Islet precursor cell (in vitro differentiated cells): ENCODE results near the gene TAX1BP3.

Source experiments
- DNase-seq: peaks from one replicate; pipeline ENCODE4 v3.0.0-alpha.2; 2018

The TAX1BP3 gene

DNA sequence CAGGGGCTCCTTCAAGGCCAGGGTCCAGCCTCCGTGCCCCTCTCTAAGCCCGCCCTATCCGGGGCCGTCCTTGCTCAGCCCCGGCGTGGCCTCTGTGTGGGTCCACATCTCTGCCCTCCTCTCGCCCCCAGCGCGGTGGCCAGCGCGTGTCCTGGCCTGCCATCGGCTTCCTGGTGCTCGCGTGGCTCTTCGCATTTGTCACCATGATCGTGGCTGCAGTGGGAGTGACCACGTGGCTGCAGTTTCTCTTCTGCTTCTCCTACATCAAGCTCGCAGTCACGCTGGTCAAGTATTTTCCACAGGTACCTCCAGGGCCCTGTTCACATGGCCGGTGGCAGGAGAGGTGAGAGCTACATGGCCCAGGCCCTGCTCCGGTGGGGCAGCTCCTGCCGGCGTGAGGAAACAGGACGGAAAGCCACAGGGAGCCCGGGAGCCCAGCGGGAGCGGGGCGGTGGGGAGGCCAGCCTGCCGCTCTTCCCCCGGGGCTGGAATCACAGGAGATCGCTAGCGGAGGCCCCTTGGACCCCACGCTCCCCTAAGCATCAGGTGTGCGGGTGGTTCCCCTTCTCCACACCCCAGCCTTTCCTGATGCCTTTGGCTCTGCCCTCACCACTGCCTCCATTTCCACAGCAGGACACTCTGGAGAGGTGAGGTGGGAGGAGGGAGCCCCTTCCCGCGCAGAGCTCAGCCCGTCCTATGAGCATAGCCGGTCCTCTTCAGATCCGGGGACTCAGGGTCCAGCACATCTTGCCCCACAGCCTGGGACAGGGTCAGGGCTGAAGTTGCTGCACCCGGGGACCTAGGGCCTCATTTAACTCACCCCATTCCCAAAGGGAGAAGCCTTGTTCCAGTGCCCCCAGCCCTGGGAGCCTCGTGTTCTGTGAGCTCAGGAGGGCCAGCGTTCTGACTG is 10.2 kb downstream of the TAX1BP3 start:
- DNase-seq = peak; percentile 60

DNA sequence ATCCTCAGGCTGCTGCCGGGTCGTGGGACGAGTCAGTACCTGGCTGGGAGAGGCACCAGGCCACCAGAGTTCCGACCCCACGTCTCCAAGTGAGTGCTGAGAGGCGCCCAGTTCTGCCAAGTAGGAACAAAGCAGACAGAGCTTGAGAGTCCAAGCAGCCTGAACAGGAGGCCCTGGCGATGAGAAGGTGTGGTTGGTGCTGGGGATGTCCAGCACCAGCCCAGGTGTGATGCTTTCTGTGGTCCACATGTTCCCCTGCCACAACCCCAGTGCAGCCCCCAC is 10.8 kb downstream of the TAX1BP3 start:
- DNase-seq = peak; percentile 62

GRCh38 chr17:3656755-3657587 is 11.4 kb downstream of the TAX1BP3 start:
- DNase-seq = peak; percentile 56

GRCh38 chr17:3656353-3656752 is 12.0 kb downstream of the TAX1BP3 start:
- DNase-seq = no peak

DNA sequence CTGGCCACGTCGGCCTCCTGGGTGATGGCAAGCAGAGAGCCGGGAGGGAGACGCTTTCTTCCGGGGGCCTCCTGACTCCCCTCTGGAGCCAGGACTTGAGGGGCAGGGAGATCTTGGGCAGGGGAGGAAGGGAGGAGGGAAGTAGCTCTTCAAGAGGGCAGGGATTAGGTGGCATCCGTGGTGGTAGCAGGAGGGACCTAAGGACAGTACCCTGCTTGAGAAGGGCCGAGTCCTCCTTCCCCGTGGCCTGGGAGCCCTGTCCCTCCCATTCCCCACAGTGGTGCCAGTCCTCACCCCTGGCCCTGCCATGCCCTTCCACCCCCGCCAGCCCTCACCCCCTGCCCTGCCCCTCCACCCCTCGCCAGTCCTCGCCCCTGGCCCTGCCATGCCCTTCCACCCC is 12.6 kb downstream of the TAX1BP3 start:
- DNase-seq = no peak

DNA sequence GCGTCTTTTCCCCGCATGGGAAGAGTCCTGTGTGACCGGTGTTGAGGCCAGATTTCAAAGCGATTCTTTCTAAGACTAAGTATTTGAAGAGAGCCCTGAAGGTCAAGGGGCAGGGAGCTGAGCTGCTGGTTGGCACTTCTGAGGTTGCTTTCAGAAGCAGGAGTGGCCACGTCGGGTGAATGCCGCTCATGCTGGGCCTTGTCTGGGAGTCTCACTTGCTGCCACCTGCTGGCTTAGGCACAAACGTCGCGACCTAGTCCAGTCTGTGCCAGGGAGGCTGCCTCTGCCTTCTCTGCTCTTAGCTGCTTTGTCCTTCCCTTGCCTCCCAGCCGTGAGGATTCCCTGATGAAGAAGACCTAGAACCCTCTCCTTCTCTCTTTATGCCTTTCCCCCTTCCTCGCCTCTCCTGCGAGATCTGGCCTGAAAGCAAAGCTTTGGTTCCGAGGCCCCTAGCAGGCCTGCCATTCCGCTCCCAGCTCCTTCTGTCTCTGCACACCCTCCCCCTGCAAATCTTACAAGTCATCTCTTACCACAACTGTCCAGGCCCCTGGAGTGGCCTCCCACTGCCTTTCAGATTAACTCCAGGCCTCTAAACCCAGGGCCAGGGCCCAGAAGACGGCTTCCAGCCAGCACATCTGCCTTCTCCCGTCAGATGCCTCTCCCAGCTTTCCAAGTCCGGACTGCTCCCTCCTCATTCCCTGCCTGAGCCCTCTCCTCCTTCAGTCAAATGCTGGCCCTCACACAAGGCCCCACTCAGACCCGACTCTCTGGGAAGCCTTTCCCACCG is 20.4 kb downstream of the TAX1BP3 start:
- DNase-seq = peak; percentile 92

GRCh38 chr17:3647251-3647650 is 21.1 kb downstream of the TAX1BP3 start:
- DNase-seq = no peak

DNA sequence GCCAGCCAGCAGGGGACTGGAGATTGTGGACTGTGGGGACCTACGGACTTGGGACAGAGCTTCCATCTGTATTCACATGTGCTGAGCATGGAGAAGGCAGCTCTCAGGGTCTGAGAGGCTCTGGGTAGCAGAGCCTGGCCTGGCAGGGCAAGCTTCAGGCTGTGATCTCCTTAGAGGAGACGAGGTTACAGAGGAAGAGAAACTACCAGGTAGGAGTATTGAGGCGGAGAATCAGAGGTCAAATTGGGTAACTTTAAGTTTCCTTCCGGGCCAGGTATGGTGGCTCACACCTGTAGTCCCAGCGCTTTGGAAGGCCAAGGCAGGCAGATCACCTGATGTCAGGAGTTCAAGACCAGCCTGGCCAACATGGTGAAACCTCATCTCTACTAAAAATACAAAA is 23.1 kb downstream of the TAX1BP3 start:
- no peak for DNase-seq

GRCh38 chr17:3643889-3644349 is 24.5 kb downstream of the TAX1BP3 start:
- no peak for DNase-seq

GRCh38 chr17:3641717-3642486 is 26.5 kb downstream of the TAX1BP3 start:
- DNase-seq = no peak

- no peak for DNase-seq
These were observed 27.4 kb downstream of the TAX1BP3 start for GRCh38 chr17:3641014-3641413.

DNA sequence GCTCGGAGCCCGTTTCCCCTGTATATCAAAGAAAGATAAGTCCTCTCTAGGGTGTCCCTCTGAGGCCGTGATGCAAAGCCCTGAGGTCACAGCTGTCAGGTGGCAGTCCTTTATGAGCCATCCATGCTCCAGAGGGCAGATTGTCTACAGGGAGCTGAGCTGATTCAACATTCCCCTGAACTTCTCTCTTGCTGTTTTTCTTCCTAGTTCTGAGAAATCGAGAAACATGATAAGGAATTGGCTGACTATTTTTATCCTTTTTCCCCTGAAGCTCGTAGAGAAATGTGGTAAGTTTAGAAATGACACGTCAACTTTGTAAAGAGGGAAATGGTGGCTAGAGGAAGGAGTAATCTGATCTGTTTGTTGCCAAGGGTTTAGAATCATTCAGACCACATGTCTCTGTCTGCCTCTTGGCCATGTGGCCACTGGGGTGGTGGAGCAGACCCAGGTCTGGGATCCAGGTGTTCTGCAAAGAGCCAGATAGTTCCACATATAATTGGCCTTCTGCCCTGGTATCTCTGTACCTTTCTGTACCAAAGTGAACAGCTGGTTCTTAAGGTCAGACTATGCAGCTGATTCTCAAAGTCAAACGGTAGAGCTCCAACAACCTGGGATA is 28.3 kb downstream of the TAX1BP3 start:
- no peak for DNase-seq

DNA sequence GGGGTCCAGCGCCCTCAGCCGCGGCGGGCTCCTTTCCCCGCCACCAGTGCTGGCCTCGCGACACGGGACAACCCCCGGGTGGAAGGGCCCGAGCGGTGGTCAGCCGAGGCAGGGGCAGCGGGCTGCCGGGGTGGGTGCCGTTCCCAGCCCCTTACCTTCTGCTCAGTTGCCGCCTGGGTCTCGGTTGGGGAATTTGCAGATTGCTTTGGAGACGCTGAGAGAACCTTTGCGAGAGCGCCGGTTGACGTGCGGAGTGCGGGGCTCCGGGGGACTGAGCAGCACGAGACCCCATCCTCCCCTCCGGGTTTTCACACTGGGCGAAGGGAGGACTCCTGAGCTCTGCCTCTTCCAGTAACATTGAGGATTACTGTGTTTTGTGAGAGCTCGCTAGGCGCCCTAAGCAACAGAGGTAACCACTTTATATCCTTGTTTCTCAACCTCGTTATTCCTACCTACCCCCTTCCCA is 31.4 kb downstream of the TAX1BP3 start:
- no peak for DNase-seq

DNA sequence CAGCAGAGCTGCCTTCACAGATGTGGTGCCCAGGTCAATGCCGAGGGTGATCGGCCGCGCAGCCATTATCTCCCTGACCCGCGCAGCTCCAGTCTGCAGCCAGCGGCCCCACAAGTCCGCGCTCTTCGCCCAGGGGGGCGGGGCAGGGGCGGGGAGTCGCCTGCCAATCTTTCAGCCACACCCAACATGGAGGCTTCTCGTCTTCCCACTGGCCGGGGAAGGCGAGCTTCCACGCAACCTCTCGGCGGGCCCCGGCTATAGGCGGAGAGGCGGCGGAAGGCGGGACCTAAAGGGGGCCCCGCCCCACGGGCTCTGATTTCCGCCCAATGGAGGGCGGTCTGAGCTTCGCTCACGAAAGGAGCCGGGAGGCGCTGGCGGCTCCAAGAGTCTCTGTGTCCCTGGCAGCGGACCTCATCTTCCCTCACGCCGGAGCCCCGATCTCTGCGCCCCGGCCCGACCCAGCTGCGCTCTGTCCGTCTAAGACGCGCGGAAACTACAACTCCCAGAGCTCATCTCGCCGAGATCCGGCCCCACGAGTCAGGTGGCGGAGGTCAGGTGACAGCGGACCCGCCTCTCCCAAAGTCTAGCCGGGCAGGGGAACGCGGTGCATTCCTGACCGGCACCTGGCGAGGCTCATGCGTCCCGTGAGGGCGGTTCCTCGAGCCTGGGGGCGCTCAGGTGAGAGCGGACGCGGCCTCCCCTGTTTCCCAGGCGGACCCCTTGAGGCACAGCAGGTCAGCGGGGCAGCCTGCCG is 32.0 kb downstream of the TAX1BP3 start, which contains the start of the genes CTNS and SHPK:
CTNS (plus strand) TSS at position 607 of the 754 bp plus-strand sequence. CDS start 3,447 bp downstream, outside the sequence.
SHPK (minus strand) TSS at position 97 of the 754 bp plus-strand sequence; CDS start at position 66, 31 bp downstream.
- peak; percentile 100 for DNase-seq

DNA sequence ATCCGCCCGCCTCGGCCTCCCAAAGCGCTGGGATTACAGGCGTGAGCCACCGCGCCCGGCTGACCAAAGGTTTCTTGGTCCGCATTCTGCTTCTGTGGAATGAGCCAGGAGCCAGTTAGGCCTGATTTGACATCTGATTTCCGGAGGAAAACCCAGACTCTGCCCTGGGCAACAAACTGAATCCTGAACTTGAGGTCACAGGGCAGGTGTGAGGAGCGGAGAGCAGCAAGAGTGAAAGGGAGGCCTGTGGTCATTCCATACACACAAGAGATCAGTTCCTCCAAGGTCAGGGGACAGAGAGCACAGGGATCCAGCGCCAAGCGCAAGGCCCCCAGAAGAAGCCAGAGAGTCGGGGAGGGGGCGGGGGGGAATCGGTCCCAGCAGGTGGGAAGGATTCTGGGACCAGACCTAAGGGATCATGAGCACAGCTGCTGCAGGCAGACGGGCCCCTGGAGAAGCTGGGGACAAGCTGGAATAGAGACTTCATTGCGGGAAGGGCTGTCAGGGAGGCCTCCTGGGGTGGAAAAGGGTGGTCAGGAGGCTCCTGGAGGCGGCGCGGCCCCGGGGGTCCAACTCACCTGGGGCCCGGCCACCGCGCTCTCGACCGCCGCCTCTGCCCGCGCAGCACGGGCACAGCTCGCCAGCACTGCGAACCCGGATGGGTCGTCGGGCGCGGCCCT is 32.8 kb downstream of the TAX1BP3 start:
- peak; percentile 79 for DNase-seq

DNA sequence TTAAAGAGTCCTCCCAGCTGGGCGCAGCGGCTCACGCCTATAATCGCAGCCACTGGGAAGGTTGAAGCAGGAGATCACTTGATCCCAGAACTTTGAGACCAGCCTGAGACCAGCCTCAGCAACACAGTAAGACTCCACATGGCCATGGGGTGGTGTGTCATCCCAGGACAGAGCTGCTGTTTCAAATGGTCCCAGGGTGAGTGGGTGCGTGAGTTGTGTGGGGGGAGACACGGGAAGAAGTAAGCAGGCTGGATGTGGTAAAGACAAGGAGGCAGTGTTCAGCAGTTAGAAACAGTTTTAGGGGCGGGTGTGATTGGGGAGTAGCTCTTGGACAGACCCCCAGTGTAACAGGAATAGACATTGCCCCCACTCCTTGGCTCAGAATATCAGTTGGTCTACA is 36.1 kb downstream of the TAX1BP3 start:
- no peak for DNase-seq

DNA sequence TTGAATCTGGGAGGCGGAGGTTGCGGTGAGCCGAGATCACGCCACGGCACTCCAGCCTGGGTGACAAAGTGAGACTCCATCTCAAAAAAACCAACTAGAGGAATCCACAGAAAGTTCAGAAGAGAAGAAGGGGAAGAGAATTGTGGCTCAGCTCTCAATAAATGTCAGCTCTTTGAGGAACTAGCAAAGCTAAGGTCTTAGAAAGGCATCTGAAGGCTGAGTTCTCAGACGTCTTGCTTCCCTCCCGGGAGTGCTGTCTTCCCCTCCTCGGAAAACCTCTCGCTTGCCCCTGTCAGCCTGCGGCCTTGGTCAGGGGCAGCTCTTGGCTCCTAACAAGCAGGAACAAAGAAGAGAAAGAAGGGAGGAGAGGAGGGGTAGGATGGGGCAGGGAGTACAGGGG is 37.6 kb downstream of the TAX1BP3 start:
- no peak for DNase-seq

DNA sequence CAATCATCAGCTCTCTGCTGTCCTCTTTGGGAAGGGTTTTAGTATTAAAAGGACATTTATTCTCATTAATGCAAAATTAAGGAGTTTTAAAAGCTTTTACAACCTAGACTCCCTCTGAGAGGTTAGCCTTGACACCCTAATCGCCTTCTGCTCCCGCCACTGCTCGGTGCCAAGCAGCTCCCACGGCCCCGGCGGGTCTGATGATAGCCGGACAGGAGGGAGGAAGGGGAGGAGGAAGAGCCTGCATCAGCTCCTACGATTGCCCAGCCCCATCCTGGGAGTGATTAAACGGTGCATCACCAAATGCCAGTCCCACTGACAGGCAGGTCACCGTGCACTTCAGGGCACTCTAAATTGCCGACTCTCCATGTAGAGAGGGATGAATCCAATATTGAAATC is 40.6 kb downstream of the TAX1BP3 start:
- DNase-seq = no peak

- peak; percentile 92 for DNase-seq
These were observed 41.3 kb downstream of the TAX1BP3 start for GRCh38 chr17:3626831-3627768.
